Uterus (tissue), 4 donors: ENCODE data around the gene COPE. TPM values are rescaled to one million over a fixed set of nuclear protein-coding genes. Genes with fewer than 3 reads are reported as not detected.

ENCODE experiments used
- DNase-seq, 2 donors: peaks; one replicate each; pipeline ENCODE4 v3.0.0-alpha.2; 2019 to 2020
- H3K27ac ChIP-seq, 2 donors: fragments of 200-600 bp; sonication (generic); 1 replicate in 1 of 2; 2 replicates in 1 of 2; pipeline ENCODE4 v1.5.1; 2016 to 2018
- H3K27me3 ChIP-seq, 2 donors: fragments of 200-600 bp; sonication (generic); one replicate each; pipeline ENCODE4 v1.5.1; 2018 to 2019; ENCODE audit warnings: control low read depth in 1 of 2
- H3K36me3 ChIP-seq, 2 donors: fragments of 200-600 bp; sonication (generic); one replicate each; pipeline ENCODE4 v1.5.1; 2019; ENCODE audit warnings: control low read depth in 1 of 2
- H3K4me1 ChIP-seq, 2 donors: fragments of 200-600 bp; sonication (generic); one replicate each; pipeline ENCODE4 v1.5.1; 2018 to 2019; ENCODE audit warnings: control low read depth in 1 of 2
- H3K4me3 ChIP-seq, 2 donors: fragments of 200-600 bp; sonication (generic); 1 replicate in 1 of 2; 2 replicates in 1 of 2; pipeline ENCODE4 v1.5.1; 2018 to 2019; ENCODE audit warnings: mild to moderate bottlenecking in 1 of 2
- H3K9me3 ChIP-seq, 2 donors: fragments of 200-600 bp; sonication (generic); one replicate each; pipeline ENCODE4 v1.5.1; 2019; ENCODE audit warnings: control low read depth in 1 of 2
- CTCF ChIP-seq, 4 experiments: fragments of 200-600 bp in 2 of 4; fragments of 450-650 bp in 2 of 4; sonication (generic) in 2 of 4; IDR thresholded peaks; one replicate each; pipeline ENCODE4 v1.5.1; 2016 to 2019; ENCODE audit warnings: antibody characterized with exemption in 4 of 4, mild to moderate bottlenecking in 2 of 4, moderate library complexity in 1 of 4
- POLR2A ChIP-seq, 2 donors: fragments of 450-650 bp; IDR thresholded peaks; one replicate each; pipeline ENCODE4 v1.6.1; 2016; ENCODE audit warnings: antibody characterized with exemption in 2 of 2, mild to moderate bottlenecking in 1 of 2, moderate library complexity in 1 of 2
- intact Hi-C: fragments of 100-400 bp; cut with DNase I; formaldehyde crosslinking; loops from one replicate; pipeline ENCODE4 v1.15.1; 2023; ENCODE audit warnings: low total_unique reads
- total RNA-seq, 4 donors: library from RNA; depleted of rRNA in 3 of 4; stranded (reverse); fragments of >200 nt in 3 of 4; gene quantifications; one replicate each; pipeline versions ENCODE4 v1.1.0 to v1.2.4, GENCODE V29; 2014 to 2023
- donor health status: DM: yes; HTN: yes; CAD: no.

Gene COPE
- total RNA-seq, 4 donors from 2014 or later = 93.7 to 190 (median 134) TPM

GRCh38 chr19:18951721-18952281 lies 32.6 kb upstream of the COPE start:
- TF ChIP-seq CTCF (IDR thresholded peaks at IDR 0.05) (no peak), POLR2A (IDR thresholded peaks at IDR 0.05) (no peak)
- Histone ChIP-seq H3K9me3 (no peaks in the 10 kb centered on the region), H3K4me1 (no peaks in the 10 kb centered on the region), H3K4me3 (no peak overlapping the region), H3K36me3 (no peaks in the 10 kb centered on the region), H3K27ac (no peak overlapping the region), H3K27me3 (no peaks in the 10 kb centered on the region)
- intact Hi-C loops = no loop called here
- no peak for DNase-seq

GRCh38 chr19:18949858-18950257 lies 30.7 kb upstream of the COPE start:
- H3K36me3 ChIP-seq = no peaks in the 10 kb centered on the region
- intact Hi-C loops = no loop called here
- H3K4me3 ChIP-seq = no peak overlapping the region
- H3K4me1 ChIP-seq = no peaks in the 10 kb centered on the region
- TF ChIP-seq POLR2A (IDR thresholded peaks at IDR 0.05) (no peak), CTCF (IDR thresholded peaks at IDR 0.05) (no peak)
- DNase-seq = no peak
- no peaks in the 10 kb centered on the region for H3K9me3 ChIP-seq
- no peak overlapping the region for H3K27ac ChIP-seq
- H3K27me3 ChIP-seq = no peaks in the 10 kb centered on the region

- Histone ChIP-seq H3K27me3 (no peaks in the 10 kb centered on the region), H3K4me1 (no peaks in the 10 kb centered on the region)
- intact Hi-C loops = no loop called here
These were observed 29.8 kb upstream of the COPE start for GRCh38 chr19:18948976-18949356.

GRCh38 chr19:18948075-18948975 lies 29.1 kb upstream of the COPE start:
- H3K27ac ChIP-seq = no peak overlapping the region
- TF ChIP-seq CTCF (IDR thresholded peaks at IDR 0.05) (no peak), POLR2A (IDR thresholded peaks at IDR 0.05) (no peak)
- H3K9me3 ChIP-seq = no peaks in the 10 kb centered on the region
- DNase-seq = no peak
- no peaks in the 10 kb centered on the region for H3K27me3 ChIP-seq
- no peaks in the 10 kb centered on the region for H3K36me3 ChIP-seq
- H3K4me3 ChIP-seq = no peak overlapping the region
- intact Hi-C loops = no loop called here
- no peaks in the 10 kb centered on the region for H3K4me1 ChIP-seq

More at GRCh38 chr19:18948976-18949356, 29.8 kb upstream of the COPE start:
- Histone ChIP-seq H3K4me3 (no peak overlapping the region), H3K9me3 (no peaks in the 10 kb centered on the region), H3K27ac (no peak overlapping the region), H3K36me3 (no peaks in the 10 kb centered on the region)
- DNase-seq = no peak
- TF ChIP-seq CTCF (IDR thresholded peaks at IDR 0.05) (no peak), POLR2A (IDR thresholded peaks at IDR 0.05) (no peak)

- no peak for DNase-seq
- intact Hi-C loops = no loop called here
- H3K27ac ChIP-seq = no peak overlapping the region
- H3K4me3 ChIP-seq = no peak overlapping the region
- no peaks in the 10 kb centered on the region for H3K36me3 ChIP-seq
- TF ChIP-seq POLR2A (IDR thresholded peaks at IDR 0.05) (no peak), CTCF (IDR thresholded peaks at IDR 0.05) (no peak)
- H3K4me1 ChIP-seq = no peaks in the 10 kb centered on the region
- no peaks in the 10 kb centered on the region for H3K27me3 ChIP-seq
- H3K9me3 ChIP-seq = no peaks in the 10 kb centered on the region
These were observed 27.7 kb upstream of the COPE start for GRCh38 chr19:18946918-18947317.
